ENCODE results near the gene CLDN7.
A peak's percentile ranks its signal among the peaks of the same experiment; 100 is the strongest.

DNA sequence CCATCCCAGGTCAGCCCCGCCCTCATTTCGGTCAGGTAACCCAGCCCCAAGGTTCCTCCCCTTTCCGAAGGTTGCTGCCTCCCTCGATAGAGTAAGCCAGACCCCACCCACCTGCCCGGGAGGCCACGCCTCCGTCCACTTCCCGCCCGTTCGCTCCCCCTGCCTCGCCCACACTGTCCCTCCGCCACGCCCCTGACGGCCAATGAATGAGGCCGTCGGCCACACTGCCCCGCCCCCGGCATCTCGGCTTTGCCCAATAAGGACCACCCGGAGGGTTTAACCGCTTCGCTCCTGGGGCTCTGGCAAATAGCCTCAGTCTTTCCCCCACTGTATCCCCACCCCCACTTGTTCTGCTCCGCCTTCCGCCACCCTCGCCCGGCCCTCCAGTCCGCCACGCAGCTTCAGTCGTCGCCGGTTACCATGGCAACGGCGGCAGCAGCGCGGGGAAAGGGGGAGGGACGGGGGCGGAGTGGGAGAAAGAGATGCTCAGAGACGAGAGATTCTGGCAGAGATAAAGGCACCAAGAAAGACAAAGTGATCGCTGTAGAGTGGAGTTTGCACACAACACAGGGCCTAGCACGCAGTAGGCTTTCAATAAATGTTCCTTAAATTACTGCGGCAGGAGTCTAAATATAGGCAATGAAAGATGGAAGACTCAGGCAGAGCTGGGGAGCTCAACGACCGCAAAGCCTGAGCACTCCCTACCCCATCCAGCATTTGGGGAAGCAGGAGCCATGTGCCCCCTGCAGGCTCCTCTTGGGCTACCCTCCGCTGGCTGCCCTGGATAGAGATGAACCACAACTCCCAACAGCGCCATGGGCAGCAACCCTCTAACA is 47.8 kb downstream of the CLDN7 start:
- TF ChIP-seq HNF4A (conservative IDR thresholded peaks at IDR 0.05) (no peak), FOXA1 (IDR thresholded peaks at IDR 0.05) (no peak), RAD21 (IDR thresholded peaks at IDR 0.05) (peak; percentile 68 to 69), SP1 (IDR thresholded peaks at IDR 0.05) (peak; percentile 82), YY1 (IDR thresholded peaks at IDR 0.05) (no peak)
- TF ChIP-seq, protein P1, sequence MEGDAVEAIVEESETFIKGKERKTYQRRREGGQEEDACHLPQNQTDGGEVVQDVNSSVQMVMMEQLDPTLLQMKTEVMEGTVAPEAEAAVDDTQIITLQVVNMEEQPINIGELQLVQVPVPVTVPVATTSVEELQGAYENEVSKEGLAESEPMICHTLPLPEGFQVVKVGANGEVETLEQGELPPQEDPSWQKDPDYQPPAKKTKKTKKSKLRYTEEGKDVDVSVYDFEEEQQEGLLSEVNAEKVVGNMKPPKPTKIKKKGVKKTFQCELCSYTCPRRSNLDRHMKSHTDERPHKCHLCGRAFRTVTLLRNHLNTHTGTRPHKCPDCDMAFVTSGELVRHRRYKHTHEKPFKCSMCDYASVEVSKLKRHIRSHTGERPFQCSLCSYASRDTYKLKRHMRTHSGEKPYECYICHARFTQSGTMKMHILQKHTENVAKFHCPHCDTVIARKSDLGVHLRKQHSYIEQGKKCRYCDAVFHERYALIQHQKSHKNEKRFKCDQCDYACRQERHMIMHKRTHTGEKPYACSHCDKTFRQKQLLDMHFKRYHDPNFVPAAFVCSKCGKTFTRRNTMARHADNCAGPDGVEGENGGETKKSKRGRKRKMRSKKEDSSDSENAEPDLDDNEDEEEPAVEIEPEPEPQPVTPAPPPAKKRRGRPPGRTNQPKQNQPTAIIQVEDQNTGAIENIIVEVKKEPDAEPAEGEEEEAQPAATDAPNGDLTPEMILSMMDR (IDR thresholded peaks at IDR 0.05; ENCODE audit: low read depth, low read length, missing input control): peak; percentile 56
- TF ChIP-seq, protein P2, sequence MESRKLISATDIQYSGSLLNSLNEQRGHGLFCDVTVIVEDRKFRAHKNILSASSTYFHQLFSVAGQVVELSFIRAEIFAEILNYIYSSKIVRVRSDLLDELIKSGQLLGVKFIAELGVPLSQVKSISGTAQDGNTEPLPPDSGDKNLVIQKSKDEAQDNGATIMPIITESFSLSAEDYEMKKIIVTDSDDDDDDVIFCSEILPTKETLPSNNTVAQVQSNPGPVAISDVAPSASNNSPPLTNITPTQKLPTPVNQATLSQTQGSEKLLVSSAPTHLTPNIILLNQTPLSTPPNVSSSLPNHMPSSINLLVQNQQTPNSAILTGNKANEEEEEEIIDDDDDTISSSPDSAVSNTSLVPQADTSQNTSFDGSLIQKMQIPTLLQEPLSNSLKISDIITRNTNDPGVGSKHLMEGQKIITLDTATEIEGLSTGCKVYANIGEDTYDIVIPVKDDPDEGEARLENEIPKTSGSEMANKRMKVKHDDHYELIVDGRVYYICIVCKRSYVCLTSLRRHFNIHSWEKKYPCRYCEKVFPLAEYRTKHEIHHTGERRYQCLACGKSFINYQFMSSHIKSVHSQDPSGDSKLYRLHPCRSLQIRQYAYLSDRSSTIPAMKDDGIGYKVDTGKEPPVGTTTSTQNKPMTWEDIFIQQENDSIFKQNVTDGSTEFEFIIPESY (IDR thresholded peaks at IDR 0.05): no peak
- TF ChIP-seq, protein P3, sequence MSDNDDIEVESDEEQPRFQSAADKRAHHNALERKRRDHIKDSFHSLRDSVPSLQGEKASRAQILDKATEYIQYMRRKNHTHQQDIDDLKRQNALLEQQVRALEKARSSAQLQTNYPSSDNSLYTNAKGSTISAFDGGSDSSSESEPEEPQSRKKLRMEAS (IDR thresholded peaks at IDR 0.05): peak; percentile 33
- TF ChIP-seq, protein P4, sequence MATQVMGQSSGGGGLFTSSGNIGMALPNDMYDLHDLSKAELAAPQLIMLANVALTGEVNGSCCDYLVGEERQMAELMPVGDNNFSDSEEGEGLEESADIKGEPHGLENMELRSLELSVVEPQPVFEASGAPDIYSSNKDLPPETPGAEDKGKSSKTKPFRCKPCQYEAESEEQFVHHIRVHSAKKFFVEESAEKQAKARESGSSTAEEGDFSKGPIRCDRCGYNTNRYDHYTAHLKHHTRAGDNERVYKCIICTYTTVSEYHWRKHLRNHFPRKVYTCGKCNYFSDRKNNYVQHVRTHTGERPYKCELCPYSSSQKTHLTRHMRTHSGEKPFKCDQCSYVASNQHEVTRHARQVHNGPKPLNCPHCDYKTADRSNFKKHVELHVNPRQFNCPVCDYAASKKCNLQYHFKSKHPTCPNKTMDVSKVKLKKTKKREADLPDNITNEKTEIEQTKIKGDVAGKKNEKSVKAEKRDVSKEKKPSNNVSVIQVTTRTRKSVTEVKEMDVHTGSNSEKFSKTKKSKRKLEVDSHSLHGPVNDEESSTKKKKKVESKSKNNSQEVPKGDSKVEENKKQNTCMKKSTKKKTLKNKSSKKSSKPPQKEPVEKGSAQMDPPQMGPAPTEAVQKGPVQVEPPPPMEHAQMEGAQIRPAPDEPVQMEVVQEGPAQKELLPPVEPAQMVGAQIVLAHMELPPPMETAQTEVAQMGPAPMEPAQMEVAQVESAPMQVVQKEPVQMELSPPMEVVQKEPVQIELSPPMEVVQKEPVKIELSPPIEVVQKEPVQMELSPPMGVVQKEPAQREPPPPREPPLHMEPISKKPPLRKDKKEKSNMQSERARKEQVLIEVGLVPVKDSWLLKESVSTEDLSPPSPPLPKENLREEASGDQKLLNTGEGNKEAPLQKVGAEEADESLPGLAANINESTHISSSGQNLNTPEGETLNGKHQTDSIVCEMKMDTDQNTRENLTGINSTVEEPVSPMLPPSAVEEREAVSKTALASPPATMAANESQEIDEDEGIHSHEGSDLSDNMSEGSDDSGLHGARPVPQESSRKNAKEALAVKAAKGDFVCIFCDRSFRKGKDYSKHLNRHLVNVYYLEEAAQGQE (IDR thresholded peaks at IDR 0.05): no peak

Data from liver (tissue), 3 donors.